Esophagus squamous epithelium (tissue), 5 donors: ENCODE measurements around the gene OR4D1. TPM values are rescaled to one million over a fixed set of nuclear protein-coding genes. Genes with fewer than 3 reads are reported as not detected.
"Not testable (repeated sequence)": the region's sequence is repeated elsewhere in the genome, so short reads cannot be mapped to it uniquely, and the experiment has no call there.

Experiments used
- DNase-seq: peaks from one replicate; lab custom pipeline; 2025; lab: John Stamatoyannopoulos, UW
- H3K27ac ChIP-seq, 4 donors: fragments of 200-600 bp; sonication (generic); one replicate each; pipeline ENCODE4 v1.5.1; 2016 to 2019; ENCODE audit warnings: mild to moderate bottlenecking in 1 of 4
- H3K27me3 ChIP-seq, 4 donors: fragments of 200-600 bp; sonication (generic); 1 replicate in 3 of 4; 2 replicates in 1 of 4; pipeline versions ENCODE4 v1.5.1 to v1.6.0; 2017 to 2021; ENCODE audit warnings: antibody characterized with exemption in 1 of 4
- H3K36me3 ChIP-seq, 3 donors: fragments of 200-600 bp; sonication (generic); one replicate each; pipeline ENCODE4 v1.5.1; 2016 to 2019
- H3K4me1 ChIP-seq, 3 donors: fragments of 200-600 bp; sonication (generic); one replicate each; pipeline ENCODE4 v1.5.1; 2017 to 2019
- H3K4me3 ChIP-seq, 4 donors: fragments of 200-600 bp; sonication (generic); 1 replicate in 3 of 4; 2 replicates in 1 of 4; pipeline ENCODE4 v1.5.1; 2016 to 2019; ENCODE audit warnings: mild to moderate bottlenecking in 2 of 4, moderate library complexity in 1 of 4
- H3K9me3 ChIP-seq, 3 donors: fragments of 200-600 bp; sonication (generic); one replicate each; pipeline ENCODE4 v1.5.1; 2016 to 2019
- POLR2A ChIP-seq, 4 donors: fragments of 450-650 bp; IDR thresholded peaks; one replicate each; pipeline ENCODE4 v1.6.1; 2017; ENCODE audit warnings: antibody characterized with exemption in 4 of 4, mild to moderate bottlenecking in 4 of 4, moderate library complexity in 3 of 4
- WGBS, 2 donors: methylation state at CpG; one replicate each; pipeline ENCODE4 v1.1.5; 2018; 5-methylcytosine and 5-hydroxymethylcytosine counted together
- intact Hi-C: fragments of 100-400 bp; cut with DNase I; formaldehyde crosslinking; loops from one replicate; pipeline ENCODE4 v1.15.0; 2022
- total RNA-seq, 4 donors: library from RNA; depleted of rRNA; stranded (reverse); fragments of >200 nt; gene quantifications; one replicate each; pipeline ENCODE4 v1.1.0, GENCODE V29; 2016
- TF ChIP-seq, protein P1 (sequence below), 6 experiments: fragments of 450-650 bp in 4 of 6; fragments of 200-600 bp in 2 of 6; sonication (generic) in 2 of 6; IDR thresholded peaks; one replicate each; pipeline ENCODE4 v1.5.1; 2016 to 2019; ENCODE audit warnings: antibody characterized with exemption in 6 of 6, mild to moderate bottlenecking in 4 of 6, moderate library complexity in 4 of 6
- donor health status: DM: yes; HTN: yes; CAD: no.

OR4D1 gene
- total RNA-seq, 4 donors from 2014 or later: not detected

- H3K4me3 ChIP-seq: no peak overlapping the region
- intact Hi-C loops: loop anchor here (10.0 kb wide), 1 partner anchor 255 kb away; no protein-coding TSS in a partner anchor
- no peak overlapping the region for H3K27ac ChIP-seq
- 46 to 68% methylated on average over 3 of the region's 3 CpGs for WGBS, 2 donors
- no peaks in the 10 kb centered on the region for H3K9me3 ChIP-seq
- TF ChIP-seq POLR2A (IDR thresholded peaks at IDR 0.05): no peak
- TF ChIP-seq, protein P1, sequence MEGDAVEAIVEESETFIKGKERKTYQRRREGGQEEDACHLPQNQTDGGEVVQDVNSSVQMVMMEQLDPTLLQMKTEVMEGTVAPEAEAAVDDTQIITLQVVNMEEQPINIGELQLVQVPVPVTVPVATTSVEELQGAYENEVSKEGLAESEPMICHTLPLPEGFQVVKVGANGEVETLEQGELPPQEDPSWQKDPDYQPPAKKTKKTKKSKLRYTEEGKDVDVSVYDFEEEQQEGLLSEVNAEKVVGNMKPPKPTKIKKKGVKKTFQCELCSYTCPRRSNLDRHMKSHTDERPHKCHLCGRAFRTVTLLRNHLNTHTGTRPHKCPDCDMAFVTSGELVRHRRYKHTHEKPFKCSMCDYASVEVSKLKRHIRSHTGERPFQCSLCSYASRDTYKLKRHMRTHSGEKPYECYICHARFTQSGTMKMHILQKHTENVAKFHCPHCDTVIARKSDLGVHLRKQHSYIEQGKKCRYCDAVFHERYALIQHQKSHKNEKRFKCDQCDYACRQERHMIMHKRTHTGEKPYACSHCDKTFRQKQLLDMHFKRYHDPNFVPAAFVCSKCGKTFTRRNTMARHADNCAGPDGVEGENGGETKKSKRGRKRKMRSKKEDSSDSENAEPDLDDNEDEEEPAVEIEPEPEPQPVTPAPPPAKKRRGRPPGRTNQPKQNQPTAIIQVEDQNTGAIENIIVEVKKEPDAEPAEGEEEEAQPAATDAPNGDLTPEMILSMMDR (IDR thresholded peaks at IDR 0.05): no peak
- DNase-seq: no peak
- H3K36me3 ChIP-seq: no peaks in the 10 kb centered on the region
- H3K27me3 ChIP-seq: peaks cover 0 to 50% (median 0%) of the 10 kb centered on the region in 4 donors
- no peaks in the 10 kb centered on the region for H3K4me1 ChIP-seq
Measured at GRCh38 chr17:58119491-58119890, 28.7 kb upstream of the OR4D1 start.

- TF ChIP-seq POLR2A (IDR thresholded peaks at IDR 0.05): no peak
- TF ChIP-seq, protein P1 (IDR thresholded peaks at IDR 0.05): no peak
- Histone ChIP-seq H3K36me3 (no peaks in the 10 kb centered on the region), H3K9me3 (no peaks in the 10 kb centered on the region), H3K27ac (no peak overlapping the region), H3K4me3 (no peak overlapping the region), H3K4me1 (no peaks in the 10 kb centered on the region), H3K27me3 (peaks cover 0 to 43% (median 0%) of the 10 kb centered on the region in 4 donors)
- DNase-seq: no peak
- WGBS, 2 donors: 17 to 22% methylated on average over 6 to 7 of the region's 7 CpGs
- intact Hi-C loops: no loop called here
Measured at GRCh38 chr17:58120195-58120822, 27.9 kb upstream of the OR4D1 start.

DNA sequence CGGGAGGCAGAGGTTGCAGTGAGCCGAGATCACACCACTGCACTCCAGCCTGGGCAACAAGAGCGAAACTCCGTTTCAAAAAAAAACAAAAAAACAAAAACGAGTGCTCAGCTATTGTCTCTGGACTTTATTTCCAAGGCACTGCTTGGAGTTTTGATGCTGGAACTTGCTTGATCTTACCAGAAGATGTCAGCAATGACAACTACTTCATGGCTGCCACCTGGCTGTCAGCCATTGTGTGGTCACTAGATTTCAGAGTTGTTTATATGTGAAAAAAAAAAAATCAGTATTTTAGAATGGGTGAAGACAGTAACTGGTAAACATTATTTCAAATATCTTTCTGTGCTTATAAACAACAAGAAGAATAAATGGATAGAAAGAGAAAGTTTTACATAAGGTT lies 26.3 kb upstream of the OR4D1 start:
- no peak for DNase-seq
- H3K9me3 ChIP-seq: no peaks in the 10 kb centered on the region
- peaks cover 0 to 37% (median 0%) of the 10 kb centered on the region in 4 donors for H3K27me3 ChIP-seq
- H3K4me3 ChIP-seq: no peak overlapping the region
- intact Hi-C loops: no loop called here
- no peaks in the 10 kb centered on the region for H3K36me3 ChIP-seq
- H3K4me1 ChIP-seq: no peaks in the 10 kb centered on the region
- H3K27ac ChIP-seq: no peak overlapping the region
- TF ChIP-seq POLR2A (IDR thresholded peaks at IDR 0.05): no peak
- TF ChIP-seq, protein P1 (IDR thresholded peaks at IDR 0.05): no peak
- WGBS, 2 donors: 28 to 34% methylated on average over 4 to 5 of the region's 5 CpGs

DNA sequence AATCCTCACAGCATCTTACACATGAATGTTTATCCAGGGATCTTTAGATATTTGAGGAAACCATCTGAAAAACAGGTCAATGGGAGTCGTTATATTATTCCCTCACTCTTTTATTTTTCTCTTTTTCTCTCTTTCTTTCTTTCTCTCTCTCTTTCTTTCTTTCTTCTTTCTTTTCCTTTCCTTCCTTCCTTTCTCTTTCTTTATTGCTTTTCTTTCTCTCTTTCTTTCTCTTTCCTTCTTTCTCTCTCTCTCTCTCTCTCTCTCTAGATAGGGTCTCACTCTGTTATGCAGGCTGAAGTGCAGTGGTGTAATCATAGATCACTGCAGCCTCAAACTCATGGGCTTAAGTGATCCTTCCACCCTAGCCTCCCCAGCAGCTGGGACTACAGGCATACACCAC lies 20.3 kb upstream of the OR4D1 start:
- Histone ChIP-seq H3K27ac (no peak overlapping the region), H3K36me3 (no peaks in the 10 kb centered on the region), H3K4me3 (no peak overlapping the region), H3K27me3 (peaks cover 0 to 51% (median 0%) of the 10 kb centered on the region in 4 donors), H3K4me1 (no peaks in the 10 kb centered on the region), H3K9me3 (no peaks in the 10 kb centered on the region)
- no peak for TF ChIP-seq POLR2A (IDR thresholded peaks at IDR 0.05)
- TF ChIP-seq, protein P1 (IDR thresholded peaks at IDR 0.05): no peak
- no peak for DNase-seq
- WGBS, 2 donors: 33 to 38% methylated on average over 1 of the region's 1 CpG
- intact Hi-C loops: no loop called here

GRCh38 chr17:58132697-58133096 lies 15.5 kb upstream of the OR4D1 start:
- WGBS, 2 donors: 89 to 96% methylated on average over 5 of the region's 5 CpGs
- H3K4me3 ChIP-seq, H3K36me3 ChIP-seq, H3K4me1 ChIP-seq, H3K27ac ChIP-seq, H3K9me3 ChIP-seq, intact Hi-C loops, DNase-seq: not testable (repeated sequence)
- peaks cover 0 to 72% (median 0%) of the 10 kb centered on the region in 4 donors for H3K27me3 ChIP-seq
